Uterus (tissue), 4 donors: ENCODE measurements around the gene ARHGEF40. TPM values are rescaled to one million over a fixed set of nuclear protein-coding genes. Genes with fewer than 3 reads are reported as not detected.

Source experiments
- DNase-seq, 2 donors: peaks; one replicate each; pipeline ENCODE4 v3.0.0-alpha.2; 2019 to 2020
- H3K27ac ChIP-seq, 2 donors: fragments of 200-600 bp; sonication (generic); 1 replicate in 1 of 2; 2 replicates in 1 of 2; pipeline ENCODE4 v1.5.1; 2016 to 2018
- H3K27me3 ChIP-seq, 2 donors: fragments of 200-600 bp; sonication (generic); one replicate each; pipeline ENCODE4 v1.5.1; 2018 to 2019; ENCODE audit warnings: control low read depth in 1 of 2
- H3K36me3 ChIP-seq, 2 donors: fragments of 200-600 bp; sonication (generic); one replicate each; pipeline ENCODE4 v1.5.1; 2019; ENCODE audit warnings: control low read depth in 1 of 2
- H3K4me1 ChIP-seq, 2 donors: fragments of 200-600 bp; sonication (generic); one replicate each; pipeline ENCODE4 v1.5.1; 2018 to 2019; ENCODE audit warnings: control low read depth in 1 of 2
- H3K4me3 ChIP-seq, 2 donors: fragments of 200-600 bp; sonication (generic); 1 replicate in 1 of 2; 2 replicates in 1 of 2; pipeline ENCODE4 v1.5.1; 2018 to 2019; ENCODE audit warnings: mild to moderate bottlenecking in 1 of 2
- H3K9me3 ChIP-seq, 2 donors: fragments of 200-600 bp; sonication (generic); one replicate each; pipeline ENCODE4 v1.5.1; 2019; ENCODE audit warnings: control low read depth in 1 of 2
- CTCF ChIP-seq, 4 experiments: fragments of 200-600 bp in 2 of 4; fragments of 450-650 bp in 2 of 4; sonication (generic) in 2 of 4; IDR thresholded peaks; one replicate each; pipeline ENCODE4 v1.5.1; 2016 to 2019; ENCODE audit warnings: antibody characterized with exemption in 4 of 4, mild to moderate bottlenecking in 2 of 4, moderate library complexity in 1 of 4
- POLR2A ChIP-seq, 2 donors: fragments of 450-650 bp; IDR thresholded peaks; one replicate each; pipeline ENCODE4 v1.6.1; 2016; ENCODE audit warnings: antibody characterized with exemption in 2 of 2, mild to moderate bottlenecking in 1 of 2, moderate library complexity in 1 of 2
- intact Hi-C: fragments of 100-400 bp; cut with DNase I; formaldehyde crosslinking; loops from one replicate; pipeline ENCODE4 v1.15.1; 2023; ENCODE audit warnings: low total_unique reads
- total RNA-seq, 4 donors: library from RNA; depleted of rRNA in 3 of 4; stranded (reverse); fragments of >200 nt in 3 of 4; gene quantifications; one replicate each; pipeline versions ENCODE4 v1.1.0 to v1.2.4, GENCODE V29; 2014 to 2023
- donor health status: DM: yes; HTN: yes; CAD: no.

The ARHGEF40 gene
- total RNA-seq, 4 donors from 2014 or later: 25.3 to 103 (median 66.9) TPM

GRCh38 chr14:21029917-21030316, 40.2 kb upstream of the ARHGEF40 start, which contains the start of gene TPPP2:
Gene TPPP2 (plus strand): TSS chr14:21030217. CDS start chr14:21030582, 365 bp downstream.
- Histone ChIP-seq H3K36me3 (no peaks in the 10 kb centered on the region), H3K27me3 (no peaks in the 10 kb centered on the region), H3K4me1 (peaks cover 5 to 12% of the 10 kb centered on the region in 2 donors), H3K27ac (peak within 1 kb of the TSS in 1 of 2 donors; percentile 49), H3K9me3 (no peaks in the 10 kb centered on the region), H3K4me3 (no peak within 1 kb of the TSS)
- TF ChIP-seq CTCF (IDR thresholded peaks at IDR 0.05): no peak
- no peak for TF ChIP-seq POLR2A (IDR thresholded peaks at IDR 0.05)
- intact Hi-C loops: no loop called here
- no peak for DNase-seq

GRCh38 chr14:21030531-21030930, 39.6 kb upstream of the ARHGEF40 start:
- no peak for DNase-seq
- H3K9me3 ChIP-seq: no peaks in the 10 kb centered on the region
- peaks cover 5 to 12% of the 10 kb centered on the region in 2 donors for H3K4me1 ChIP-seq
- TF ChIP-seq CTCF (IDR thresholded peaks at IDR 0.05) (no peak), POLR2A (IDR thresholded peaks at IDR 0.05) (no peak)
- H3K4me3 ChIP-seq: no peak overlapping the region
- no peak overlapping the region for H3K27ac ChIP-seq
- intact Hi-C loops: no loop called here
- no peaks in the 10 kb centered on the region for H3K36me3 ChIP-seq
- H3K27me3 ChIP-seq: no peaks in the 10 kb centered on the region

- intact Hi-C loops: no loop called here
- TF ChIP-seq POLR2A (IDR thresholded peaks at IDR 0.05): no peak
- no peak for TF ChIP-seq CTCF (IDR thresholded peaks at IDR 0.05)
- no peaks in the 10 kb centered on the region for H3K36me3 ChIP-seq
- H3K9me3 ChIP-seq: no peaks in the 10 kb centered on the region
- H3K27ac ChIP-seq: peak overlapping the region; percentile 44 to 49
- H3K27me3 ChIP-seq: no peaks in the 10 kb centered on the region
- DNase-seq: no peak
- H3K4me3 ChIP-seq: no peak overlapping the region
- no peaks in the 10 kb centered on the region for H3K4me1 ChIP-seq
Measured at GRCh38 chr14:21032326-21033132, 37.6 kb upstream of the ARHGEF40 start.

GRCh38 chr14:21033133-21033698, 36.9 kb upstream of the ARHGEF40 start:
- peak overlapping the region; percentile 27 to 44 for H3K27ac ChIP-seq
- no peaks in the 10 kb centered on the region for H3K36me3 ChIP-seq
- H3K4me3 ChIP-seq: no peak overlapping the region
- H3K27me3 ChIP-seq: no peaks in the 10 kb centered on the region
- H3K9me3 ChIP-seq: no peaks in the 10 kb centered on the region
- DNase-seq: no peak
- intact Hi-C loops: no loop called here
- TF ChIP-seq POLR2A (IDR thresholded peaks at IDR 0.05): no peak
- no peak for TF ChIP-seq CTCF (IDR thresholded peaks at IDR 0.05)
- H3K4me1 ChIP-seq: peaks cover 0 to 4% of the 10 kb centered on the region in 2 donors

- H3K4me1 ChIP-seq: peaks cover 0 to 4% of the 10 kb centered on the region in 2 donors
- DNase-seq: no peak
- no peak for TF ChIP-seq CTCF (IDR thresholded peaks at IDR 0.05)
- no peak for TF ChIP-seq POLR2A (IDR thresholded peaks at IDR 0.05)
- intact Hi-C loops: no loop called here
- no peaks in the 10 kb centered on the region for H3K9me3 ChIP-seq
- H3K4me3 ChIP-seq: no peak within 1 kb of the TSS
- H3K27ac ChIP-seq: peak within 1 kb of the TSS; percentile 40 to 56
- H3K27me3 ChIP-seq: no peaks in the 10 kb centered on the region
- no peaks in the 10 kb centered on the region for H3K36me3 ChIP-seq
Measured at GRCh38 chr14:21034707-21035106, 35.4 kb upstream of the ARHGEF40 start, which contains the start of gene RNASE13. Gene RNASE13 (minus strand): TSS chr14:21034807. CDS start chr14:21034288, 519 bp downstream.
